Measurements from ENCODE around the gene IFT122. TPM values are rescaled to one million over a fixed set of nuclear protein-coding genes. Genes with fewer than 3 reads are reported as not detected.

The IFT122 gene
- total RNA-seq, 4 donors from 2014 or later: 4.1 to 70.2 (median 38.6) TPM

GRCh38 chr3:129518581-129518980 is 78.6 kb downstream of the IFT122 start:
- DNase-seq: no peak
- Histone ChIP-seq H3K27ac (no peak overlapping the region), H3K36me3 (no peaks in the 10 kb centered on the region), H3K4me1 (no peaks in the 10 kb centered on the region), H3K27me3 (no peaks in the 10 kb centered on the region), H3K9me3 (no peaks in the 10 kb centered on the region), H3K4me3 (no peak overlapping the region)
- intact Hi-C loops (cut with DNase I; ENCODE audit: low total_unique reads): no loop called here
- TF ChIP-seq POLR2A (IDR thresholded peaks at IDR 0.05): no peak
- TF ChIP-seq CTCF (IDR thresholded peaks at IDR 0.05): no peak

GRCh38 chr3:129519449-129519848 is 79.4 kb downstream of the IFT122 start:
- no peak for DNase-seq
- intact Hi-C loops (cut with DNase I; ENCODE audit: low total_unique reads): no loop called here
- no peaks in the 10 kb centered on the region for H3K4me1 ChIP-seq
- no peak overlapping the region for H3K4me3 ChIP-seq
- no peak overlapping the region for H3K27ac ChIP-seq
- no peaks in the 10 kb centered on the region for H3K36me3 ChIP-seq
- no peaks in the 10 kb centered on the region for H3K9me3 ChIP-seq
- no peak for TF ChIP-seq POLR2A (IDR thresholded peaks at IDR 0.05)
- no peak for TF ChIP-seq CTCF (IDR thresholded peaks at IDR 0.05)
- no peaks in the 10 kb centered on the region for H3K27me3 ChIP-seq

- no peak overlapping the region for H3K4me3 ChIP-seq
- no peak for DNase-seq
- H3K27ac ChIP-seq: no peak overlapping the region
- intact Hi-C loops (cut with DNase I; ENCODE audit: low total_unique reads): no loop called here
- no peaks in the 10 kb centered on the region for H3K36me3 ChIP-seq
- H3K27me3 ChIP-seq: no peaks in the 10 kb centered on the region
- no peak for TF ChIP-seq POLR2A (IDR thresholded peaks at IDR 0.05)
- no peak for TF ChIP-seq CTCF (IDR thresholded peaks at IDR 0.05)
- no peaks in the 10 kb centered on the region for H3K4me1 ChIP-seq
- no peaks in the 10 kb centered on the region for H3K9me3 ChIP-seq
These were observed 80.1 kb downstream of the IFT122 start for GRCh38 chr3:129519896-129520715.

GRCh38 chr3:129520960-129521359 is 80.9 kb downstream of the IFT122 start:
- no peak overlapping the region for H3K4me3 ChIP-seq
- intact Hi-C loops (cut with DNase I; ENCODE audit: low total_unique reads): no loop called here
- no peak for TF ChIP-seq POLR2A (IDR thresholded peaks at IDR 0.05)
- TF ChIP-seq CTCF (IDR thresholded peaks at IDR 0.05): no peak

GRCh38 chr3:129521611-129522010 is 81.6 kb downstream of the IFT122 start:
- no peaks in the 10 kb centered on the region for H3K27me3 ChIP-seq
- DNase-seq: no peak
- no peaks in the 10 kb centered on the region for H3K36me3 ChIP-seq
- intact Hi-C loops (cut with DNase I; ENCODE audit: low total_unique reads): no loop called here
- H3K4me3 ChIP-seq: no peak overlapping the region
- H3K27ac ChIP-seq: no peak overlapping the region
- TF ChIP-seq POLR2A (IDR thresholded peaks at IDR 0.05): no peak
- TF ChIP-seq CTCF (IDR thresholded peaks at IDR 0.05): no peak
- no peaks in the 10 kb centered on the region for H3K4me1 ChIP-seq
- no peaks in the 10 kb centered on the region for H3K9me3 ChIP-seq

More at GRCh38 chr3:129520960-129521359, 80.9 kb downstream of the IFT122 start:
- Histone ChIP-seq H3K27ac (no peak overlapping the region), H3K36me3 (no peaks in the 10 kb centered on the region), H3K4me1 (no peaks in the 10 kb centered on the region), H3K9me3 (no peaks in the 10 kb centered on the region), H3K27me3 (no peaks in the 10 kb centered on the region)
- DNase-seq: no peak
